Islet precursor cell (in vitro differentiated cells): ENCODE data around the gene TMEM203.

Source experiments
- DNase-seq: peaks from one replicate; pipeline ENCODE4 v3.0.0-alpha.2; 2018

TMEM203 gene

DNA sequence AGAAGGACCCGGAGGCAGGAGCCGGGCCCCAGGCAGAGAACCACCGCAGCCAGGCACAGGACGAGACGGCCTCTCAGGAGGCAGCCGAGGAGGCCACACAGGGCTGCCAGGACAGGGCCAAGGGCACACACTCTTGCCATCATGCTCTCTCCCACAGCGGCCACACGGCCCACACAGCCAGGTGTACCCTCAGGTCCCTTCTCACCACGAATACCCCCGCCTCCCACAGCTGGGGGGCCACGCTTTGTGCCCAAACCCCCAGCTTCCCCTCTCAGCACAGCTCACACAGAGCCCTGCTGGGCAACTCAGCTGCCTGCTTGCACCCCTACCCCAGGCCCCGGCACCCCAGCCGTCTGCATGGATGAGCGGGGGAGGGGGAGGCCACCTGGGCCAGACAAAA, 11.7 kb downstream of the TMEM203 start:
- no peak for DNase-seq

GRCh38 chr9:137192859-137193258, 12.6 kb downstream of the TMEM203 start:
- no peak for DNase-seq

GRCh38 chr9:137192448-137192780, 13.0 kb downstream of the TMEM203 start:
- no peak for DNase-seq

DNA sequence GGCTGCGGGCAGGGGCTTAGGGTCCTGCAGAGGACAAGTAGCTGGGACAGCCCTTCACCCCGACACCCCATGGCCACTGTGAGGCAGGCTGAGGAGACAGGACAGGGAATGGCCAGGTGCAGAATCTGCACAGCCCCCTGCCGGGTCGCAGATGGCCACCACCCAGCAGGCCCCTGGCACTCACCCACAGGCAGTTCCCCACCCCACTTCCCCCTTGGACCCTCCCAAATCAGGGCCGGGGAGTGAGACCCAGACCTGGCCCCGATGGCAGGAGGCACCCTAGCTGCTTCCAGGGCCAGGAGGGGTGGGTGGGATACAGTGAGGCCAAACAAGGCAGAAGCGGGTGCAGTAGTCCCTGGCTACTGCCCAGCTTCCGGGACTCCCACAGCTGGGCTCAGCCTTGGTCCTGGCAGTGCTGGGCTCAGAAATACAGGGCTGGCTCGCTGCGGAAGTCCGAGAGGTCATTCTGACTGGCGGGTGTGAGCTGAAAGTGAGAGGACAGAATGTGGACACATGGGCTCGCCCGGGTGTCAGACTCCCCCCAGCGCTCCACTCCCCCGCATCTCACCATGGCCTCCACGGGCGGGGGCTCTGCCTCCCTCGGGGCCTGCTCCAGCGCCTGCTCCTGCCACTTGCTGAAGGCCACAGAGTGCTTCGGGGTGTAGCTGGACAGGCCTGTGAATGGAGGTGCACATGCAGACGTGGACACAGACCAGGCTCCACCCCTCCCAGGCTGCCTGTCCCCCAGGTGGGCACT, 13.6 kb downstream of the TMEM203 start:
- no peak for DNase-seq

GRCh38 chr9:137191245-137191644, 14.2 kb downstream of the TMEM203 start:
- DNase-seq, result no peak

GRCh38 chr9:137190315-137190856, 15.1 kb downstream of the TMEM203 start:
- DNase-seq, result no peak

- DNase-seq, result no peak
Observed at GRCh38 chr9:137189297-137190295, 15.9 kb downstream of the TMEM203 start.

DNA sequence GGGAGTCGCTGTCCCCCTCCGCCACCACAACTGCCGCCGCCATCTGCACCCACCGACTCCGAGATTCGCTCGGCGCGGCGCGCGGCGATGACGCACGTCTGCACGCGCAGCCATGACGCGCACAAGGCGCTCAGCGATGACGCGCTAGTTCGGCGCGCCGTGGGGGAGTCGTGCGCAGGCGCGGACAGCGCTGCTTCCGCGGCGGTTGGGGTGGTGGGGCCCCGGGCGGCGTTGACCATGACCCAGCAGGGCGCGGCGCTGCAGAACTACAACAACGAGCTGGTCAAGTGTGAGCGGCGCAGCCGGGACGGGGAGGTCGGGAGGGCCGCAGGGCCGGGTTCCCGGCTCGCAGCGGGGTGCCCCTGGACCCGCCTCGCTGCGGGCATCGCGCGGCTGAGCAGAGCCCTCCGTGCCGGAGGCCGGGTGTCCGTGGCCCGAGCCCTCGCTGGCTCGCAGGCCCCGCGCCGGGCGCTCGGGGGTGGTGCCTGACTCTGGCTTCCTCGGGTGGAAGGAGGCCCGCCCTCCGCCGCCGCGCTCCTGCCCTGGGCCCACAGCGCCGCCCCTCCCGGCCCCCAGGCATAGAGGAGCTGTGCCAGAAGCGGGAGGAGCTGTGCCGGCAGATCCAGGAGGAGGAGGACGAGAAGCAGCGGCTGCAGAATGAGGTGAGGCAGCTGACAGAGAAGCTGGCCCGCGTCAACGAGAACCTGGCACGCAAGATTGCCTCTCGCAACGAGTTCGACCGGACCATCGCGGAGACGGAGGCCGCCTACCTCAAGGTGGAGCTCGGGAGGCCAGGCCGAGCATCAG, 16.8 kb downstream of the TMEM203 start, which contains the start of the genes ANAPC2 and SSNA1:
Gene ANAPC2 (minus strand): TSS at position 71 of the 807 bp plus-strand sequence. CDS start 28 bp downstream, at position 43.
Gene SSNA1 (plus strand): TSS at position 187 of the 807 bp plus-strand sequence. CDS start 51 bp downstream, at position 238.
- DNase-seq, result peak; percentile 95

GRCh38 chr9:137188086-137188489, 17.4 kb downstream of the TMEM203 start:
- no peak for DNase-seq

DNA sequence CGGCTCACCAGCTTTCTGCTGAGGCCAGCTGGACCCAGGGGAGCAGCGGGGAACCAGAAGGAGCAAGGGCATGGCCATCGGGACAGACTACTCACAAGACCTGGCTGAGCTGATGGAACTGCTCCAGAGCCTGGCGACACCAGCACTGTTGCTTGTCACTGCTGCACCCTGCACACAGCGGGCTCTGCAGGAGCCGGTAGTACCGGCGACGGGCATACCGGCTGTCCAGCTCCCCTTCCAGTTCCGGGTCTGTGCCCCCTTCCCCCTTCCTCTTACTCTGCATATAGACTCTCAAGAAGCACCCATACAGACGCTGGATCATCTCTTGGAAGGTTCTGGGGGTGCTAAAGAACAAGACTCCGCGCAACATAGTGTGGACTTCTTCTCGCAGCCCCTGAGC, 18.1 kb downstream of the TMEM203 start:
- no peak for DNase-seq

DNA sequence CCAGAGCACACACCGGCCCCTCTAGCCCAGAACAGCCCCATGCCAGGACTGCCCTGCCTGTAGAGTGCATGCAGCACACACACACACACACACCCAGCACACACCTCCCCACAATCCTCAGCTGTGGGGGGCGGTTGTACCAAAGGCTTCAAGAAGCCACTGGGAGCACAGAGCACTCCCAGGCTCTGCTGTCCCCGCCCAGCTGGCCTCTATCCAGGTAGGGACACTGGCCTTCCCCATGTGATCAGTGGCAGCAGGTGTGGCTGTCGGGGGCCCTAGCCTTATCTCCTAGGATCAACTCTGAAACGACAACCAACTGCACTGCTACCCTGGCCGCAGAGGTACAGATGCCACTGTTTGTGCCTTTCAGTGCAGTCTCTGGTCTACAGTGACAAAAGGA, 19.1 kb downstream of the TMEM203 start:
- DNase-seq, result no peak

- DNase-seq, result no peak
Observed at GRCh38 chr9:137185921-137186320, 19.5 kb downstream of the TMEM203 start.

- no peak for DNase-seq
Observed at GRCh38 chr9:137184881-137185660, 20.4 kb downstream of the TMEM203 start.

DNA sequence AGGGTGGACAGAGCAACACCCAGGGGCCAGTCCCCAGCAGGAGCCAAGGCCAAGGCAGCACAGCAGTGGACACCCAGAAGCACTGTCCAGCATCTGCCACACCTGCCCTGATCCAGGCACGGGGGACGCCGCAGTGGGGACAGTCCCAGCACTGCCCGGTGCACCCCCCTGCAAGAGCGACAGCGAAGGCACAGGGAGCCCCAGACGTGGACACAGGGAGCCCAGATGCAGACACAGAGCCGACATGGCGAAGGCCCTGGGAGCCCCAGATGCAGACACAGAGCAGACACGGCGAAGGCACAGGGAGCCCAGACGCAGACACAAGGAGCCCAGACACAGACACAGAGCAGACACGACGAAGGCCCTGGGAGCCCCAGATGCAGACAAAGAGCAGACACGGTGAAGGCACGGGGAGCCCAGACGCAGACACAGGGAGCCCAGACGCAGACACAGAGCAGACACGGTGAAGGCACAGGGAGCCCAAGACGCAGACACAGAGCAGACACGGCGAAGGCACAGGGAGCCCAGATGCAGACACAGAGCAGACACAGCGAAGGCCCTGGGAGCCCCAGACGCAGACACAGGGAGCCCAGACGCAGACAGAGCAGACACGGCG, 21.4 kb downstream of the TMEM203 start:
- DNase-seq, result no peak

DNA sequence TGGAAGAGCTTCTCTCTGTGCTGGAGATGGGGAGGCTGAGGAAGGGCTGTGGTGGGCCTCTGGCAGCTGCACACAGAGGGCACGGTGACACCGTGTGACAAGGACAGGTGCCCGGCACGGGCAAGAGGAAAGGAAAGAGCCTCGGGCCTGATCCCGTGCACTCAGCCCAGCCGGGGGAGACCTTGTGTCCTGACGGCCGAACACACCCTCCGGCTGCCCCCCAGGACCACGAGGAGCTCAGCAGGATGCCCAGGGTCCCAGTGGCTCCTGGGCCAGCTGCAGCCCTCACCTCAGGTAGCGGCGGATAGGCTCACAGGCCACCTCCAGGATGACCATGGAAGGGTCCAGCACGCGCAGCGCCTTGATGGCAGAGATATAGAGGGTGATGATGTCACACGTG, 22.6 kb downstream of the TMEM203 start:
- DNase-seq, result no peak

GRCh38 chr9:137181680-137182079, 23.8 kb downstream of the TMEM203 start:
- DNase-seq, result no peak

DNA sequence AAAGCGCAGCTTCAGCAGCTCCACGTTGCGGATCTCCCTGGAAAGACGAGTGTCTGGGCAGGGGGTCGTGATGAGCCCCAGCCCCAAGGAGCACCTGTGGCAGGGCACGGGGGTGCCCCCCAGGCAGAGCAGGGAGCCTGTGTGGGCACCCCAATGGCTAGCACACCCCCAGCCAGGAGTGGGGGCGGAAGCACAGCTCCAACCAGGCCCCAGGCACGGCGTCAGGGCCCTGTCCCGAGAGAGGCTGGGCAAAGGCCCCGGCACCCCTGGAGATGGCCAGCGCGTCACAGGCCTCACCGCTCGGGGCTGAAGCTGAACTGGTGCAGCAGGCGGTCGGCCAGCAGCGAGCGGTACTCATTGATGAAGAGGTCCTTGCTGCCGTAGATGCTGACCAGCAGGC, 25.0 kb downstream of the TMEM203 start:
- no peak for DNase-seq

- DNase-seq, result no peak
Observed at GRCh38 chr9:137179761-137180160, 25.7 kb downstream of the TMEM203 start.

DNA sequence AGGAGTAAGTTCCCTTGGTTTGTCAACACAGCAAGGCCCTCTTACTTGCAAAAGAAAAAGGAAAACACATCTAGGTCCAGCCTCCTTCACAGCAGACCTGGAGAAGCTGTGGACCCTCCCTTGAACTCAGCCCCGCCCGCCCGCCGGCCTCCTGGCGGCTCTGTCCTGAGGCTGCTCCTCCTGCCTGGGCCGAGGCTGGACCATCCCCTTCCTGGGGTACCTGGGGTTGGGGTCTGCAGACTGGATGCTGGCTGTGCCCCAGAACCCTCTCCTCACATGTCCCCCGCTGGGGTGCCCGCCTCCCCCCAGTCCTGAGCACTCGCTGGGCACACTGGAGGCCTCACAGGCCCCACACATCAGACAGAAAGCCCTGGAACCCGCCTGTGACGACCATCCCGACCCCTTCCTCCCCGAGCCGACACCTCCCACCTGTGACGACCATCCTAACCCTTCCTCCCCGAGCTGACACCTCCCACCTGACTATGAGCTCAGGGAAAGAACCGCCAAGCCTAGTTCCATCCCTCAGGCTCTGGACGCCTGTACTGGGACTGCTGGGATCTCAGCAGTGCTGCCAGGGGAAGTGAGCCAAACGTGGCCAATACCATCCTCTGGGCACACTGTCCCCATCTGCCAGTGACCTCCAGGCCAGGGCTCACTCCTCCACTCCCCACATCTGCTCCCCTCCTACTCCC, 26.4 kb downstream of the TMEM203 start:
- DNase-seq, result no peak

- DNase-seq, result peak; percentile 70
Observed at GRCh38 chr9:137178201-137178938, 27.1 kb downstream of the TMEM203 start.
